ENCODE measurements around the gene C1QBP.

- TF ChIP-seq CTCF (IDR thresholded peaks at IDR 0.05; ENCODE audit: borderline replicate concordance, extremely low read depth, low read length, poor library complexity, severe bottlenecking) (no peak), EZH2 (IDR thresholded peaks at IDR 0.05; ENCODE audit: borderline replicate concordance, low read depth, low read length, severe bottlenecking) (no peak)
Observed at GRCh38 chr17:5439446-5439764, 450 bp upstream of the C1QBP start.
